Measurements from ENCODE around the gene FGF7.

DNA sequence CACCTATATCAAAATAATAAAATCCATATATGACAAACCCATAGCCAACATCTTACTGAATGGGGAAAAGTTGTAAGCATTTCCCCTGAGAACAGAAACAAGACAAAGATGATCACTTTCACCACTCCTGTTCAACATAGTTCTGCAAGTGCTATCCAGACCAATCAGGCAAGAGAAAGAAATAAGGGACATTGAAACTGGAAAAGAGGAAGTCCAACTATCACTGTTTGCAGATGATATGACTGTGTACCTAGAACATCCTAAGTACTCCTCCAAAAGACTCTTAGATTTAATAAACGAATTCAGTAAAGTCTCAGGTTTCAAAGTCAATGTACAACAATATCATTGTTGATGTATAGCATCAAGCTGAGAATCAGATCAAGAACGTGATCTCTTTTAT, 35.6 kb upstream of the FGF7 start:
- TF ChIP-seq, protein P1, sequence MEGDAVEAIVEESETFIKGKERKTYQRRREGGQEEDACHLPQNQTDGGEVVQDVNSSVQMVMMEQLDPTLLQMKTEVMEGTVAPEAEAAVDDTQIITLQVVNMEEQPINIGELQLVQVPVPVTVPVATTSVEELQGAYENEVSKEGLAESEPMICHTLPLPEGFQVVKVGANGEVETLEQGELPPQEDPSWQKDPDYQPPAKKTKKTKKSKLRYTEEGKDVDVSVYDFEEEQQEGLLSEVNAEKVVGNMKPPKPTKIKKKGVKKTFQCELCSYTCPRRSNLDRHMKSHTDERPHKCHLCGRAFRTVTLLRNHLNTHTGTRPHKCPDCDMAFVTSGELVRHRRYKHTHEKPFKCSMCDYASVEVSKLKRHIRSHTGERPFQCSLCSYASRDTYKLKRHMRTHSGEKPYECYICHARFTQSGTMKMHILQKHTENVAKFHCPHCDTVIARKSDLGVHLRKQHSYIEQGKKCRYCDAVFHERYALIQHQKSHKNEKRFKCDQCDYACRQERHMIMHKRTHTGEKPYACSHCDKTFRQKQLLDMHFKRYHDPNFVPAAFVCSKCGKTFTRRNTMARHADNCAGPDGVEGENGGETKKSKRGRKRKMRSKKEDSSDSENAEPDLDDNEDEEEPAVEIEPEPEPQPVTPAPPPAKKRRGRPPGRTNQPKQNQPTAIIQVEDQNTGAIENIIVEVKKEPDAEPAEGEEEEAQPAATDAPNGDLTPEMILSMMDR (IDR thresholded peaks at IDR 0.05 in 8 of 11, conservative IDR thresholded peaks at IDR 0.05 in 3 of 11), result no peak
- TF ChIP-seq POLR2A (IDR thresholded peaks at IDR 0.05) (no peak), POLR2AphosphoS5 (IDR thresholded peaks at IDR 0.05) (no peak)
